HUES64 (cell line): ENCODE measurements around the gene TMPRSS2.

ENCODE experiments used
- H3K27ac ChIP-seq: 2 replicates; pipeline ENCODE4 v1.7.0; 2013; ENCODE audit warnings: low read depth, low read length, inconsistent platforms
- H3K27me3 ChIP-seq: 2 replicates; pipeline ENCODE4 v1.6.1; 2013; ENCODE audit warnings: mild to moderate bottlenecking, low read length; ENCODE audit not compliant: insufficient read depth
- H3K36me3 ChIP-seq: 2 replicates; pipeline ENCODE4 v1.6.1; 2013; ENCODE audit warnings: mild to moderate bottlenecking, low read length; ENCODE audit not compliant: insufficient read depth
- H3K4me1 ChIP-seq: 2 replicates; pipeline ENCODE4 v1.6.1; 2013; ENCODE audit warnings: mild to moderate bottlenecking, low read length, moderate library complexity; ENCODE audit not compliant: insufficient read depth
- H3K4me3 ChIP-seq: 2 replicates; pipeline ENCODE4 v1.5.1; 2013; ENCODE audit warnings: mild to moderate bottlenecking, low read length, moderate library complexity
- H3K9ac ChIP-seq: 2 replicates; pipeline ENCODE4 v1.6.1; 2013; ENCODE audit warnings: mild to moderate bottlenecking, low read depth, low read length
- H3K9me3 ChIP-seq: 2 replicates; pipeline ENCODE4 v1.6.1; 2013; ENCODE audit warnings: low read depth, low read length; ENCODE audit not compliant: insufficient read depth
- WGBS: fragments of 150-250, 120-280 bp; methylation state at CpG from one replicate; pipeline ENCODE4 v1.1.7; 2013; ENCODE audit warnings: missing lambda C conversion rate; 5-methylcytosine and 5-hydroxymethylcytosine counted together

TMPRSS2 gene

DNA sequence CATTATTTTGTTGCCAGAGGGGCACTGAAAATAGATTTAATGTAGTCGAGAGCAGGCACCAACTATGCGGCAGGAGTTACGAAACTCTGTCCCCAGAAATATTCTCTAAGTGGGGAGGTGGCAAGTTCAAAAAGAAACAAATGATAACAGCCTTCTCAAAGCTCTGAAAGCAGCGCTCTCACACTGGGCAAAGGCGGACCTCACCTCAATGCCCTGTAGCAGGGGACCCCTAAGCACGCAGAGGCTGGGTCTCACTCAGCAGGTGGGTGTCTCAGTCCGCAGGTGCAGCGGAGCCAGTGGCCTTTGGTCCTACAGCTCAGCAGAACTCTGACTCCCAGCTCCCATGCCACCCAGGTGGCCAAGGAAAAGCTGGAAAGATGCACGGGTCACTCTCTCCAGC lies 21.8 kb upstream of the TMPRSS2 start:
- Histone ChIP-seq H3K27me3 (no peaks in the 10 kb centered on the region), H3K4me3 (no peak overlapping the region), H3K27ac (no peak overlapping the region), H3K9me3 (no peaks in the 10 kb centered on the region), H3K9ac (no peak overlapping the region), H3K36me3 (no peaks in the 10 kb centered on the region), H3K4me1 (peaks cover 6% of the 10 kb centered on the region; the same call in 1 of the 2 replicates)
- 82% methylated on average over 9 of the region's 9 CpGs for WGBS

DNA sequence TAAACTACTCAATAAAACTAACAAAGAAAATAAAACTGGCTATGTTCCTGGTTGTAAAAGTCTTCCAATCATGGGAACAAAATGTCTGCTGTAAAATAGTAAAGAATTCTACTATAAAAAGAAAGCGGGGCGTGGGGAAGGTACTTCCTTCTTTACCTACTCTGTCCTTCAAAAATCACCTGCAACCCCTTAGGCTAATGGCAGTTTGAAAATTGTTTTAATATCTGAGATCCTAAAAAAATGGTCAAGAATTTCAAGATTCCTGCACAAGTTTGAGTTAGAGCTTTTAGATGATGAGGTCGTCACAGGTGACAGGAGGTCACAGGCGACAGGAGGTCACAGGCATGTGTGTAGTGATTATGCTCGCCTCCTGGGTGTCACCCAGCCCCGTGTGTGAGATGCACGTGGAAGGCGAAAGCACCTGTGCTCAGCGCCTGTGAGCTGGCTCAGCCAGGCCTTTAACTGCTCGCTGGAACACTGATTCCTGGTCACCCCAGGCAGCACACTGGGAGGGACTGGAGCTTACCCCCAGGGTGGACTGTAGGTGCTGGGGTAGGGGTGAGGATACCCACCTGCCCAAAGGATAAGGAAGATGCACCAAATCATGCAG lies 18.6 kb upstream of the TMPRSS2 start:
- no peaks in the 10 kb centered on the region for H3K36me3 ChIP-seq
- H3K4me1 ChIP-seq, result peaks cover 6% of the 10 kb centered on the region; the same call in 1 of the 2 replicates
- no peak overlapping the region for H3K9ac ChIP-seq
- no peak overlapping the region for H3K4me3 ChIP-seq
- H3K9me3 ChIP-seq, result no peaks in the 10 kb centered on the region
- WGBS, result 88% methylated on average over 8 of the region's 10 CpGs
- H3K27ac ChIP-seq, result no peak overlapping the region
- H3K27me3 ChIP-seq, result no peaks in the 10 kb centered on the region

DNA sequence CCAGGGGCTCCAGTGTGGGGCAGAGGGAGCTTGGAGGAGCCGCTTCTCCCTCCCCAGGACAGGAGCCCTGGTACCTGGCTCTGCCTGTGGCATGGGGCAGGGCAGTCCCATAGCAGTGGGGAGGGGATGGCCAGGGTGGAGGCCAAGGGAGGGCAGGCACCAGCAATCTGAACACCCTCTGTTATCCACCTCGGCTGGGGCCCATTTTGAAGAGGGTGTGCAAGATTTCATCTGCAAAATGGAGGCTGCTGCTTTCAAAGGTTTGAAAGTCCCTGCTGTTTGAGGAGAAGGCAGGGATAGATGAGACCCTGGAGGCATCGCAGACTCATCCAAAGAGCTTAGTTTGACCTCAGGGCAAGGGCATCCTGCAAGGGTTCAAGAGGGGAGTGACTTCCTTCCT lies 15.2 kb upstream of the TMPRSS2 start:
- Histone ChIP-seq H3K9ac (no peak overlapping the region), H3K4me3 (no peak overlapping the region), H3K9me3 (0 out of 2 replicates have a peak, but pooled peaks cover 4% of the 10 kb centered on the region), H3K4me1 (no peaks in the 10 kb centered on the region), H3K27ac (no peak overlapping the region), H3K27me3 (no peaks in the 10 kb centered on the region), H3K36me3 (no peaks in the 10 kb centered on the region)
- 95% methylated on average over 3 of the region's 3 CpGs for WGBS

DNA sequence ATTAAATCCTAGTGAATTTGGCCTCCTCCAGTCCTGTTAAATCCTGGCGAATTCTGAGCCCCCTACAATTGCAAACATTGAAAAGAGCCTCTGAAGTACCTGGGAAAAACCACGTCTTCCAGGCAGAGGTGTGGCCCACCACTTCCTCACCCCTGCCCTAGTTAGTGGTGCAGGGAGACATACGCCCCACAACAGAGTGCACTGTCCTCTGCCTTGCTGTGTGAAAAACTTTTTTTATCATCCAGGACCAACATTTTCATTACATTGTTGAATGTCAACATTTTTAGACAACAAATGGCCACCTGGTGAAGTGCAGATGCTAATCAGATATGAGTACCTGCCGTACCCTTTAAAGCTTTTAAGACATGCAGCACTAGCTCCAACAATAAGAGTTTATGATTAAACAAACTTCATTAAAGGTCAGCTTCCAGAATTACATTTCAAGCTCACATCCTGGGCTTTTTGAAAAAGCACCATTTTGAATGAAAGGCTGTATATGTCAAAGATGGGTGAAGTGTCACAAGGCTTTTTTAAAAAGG lies 13.6 kb upstream of the TMPRSS2 start:
- Histone ChIP-seq H3K27ac (no peak overlapping the region), H3K36me3 (no peaks in the 10 kb centered on the region), H3K9me3 (0 out of 2 replicates have a peak, but pooled peaks cover 6% of the 10 kb centered on the region), H3K27me3 (no peaks in the 10 kb centered on the region), H3K9ac (no peak overlapping the region), H3K4me1 (no peaks in the 10 kb centered on the region), H3K4me3 (no peak overlapping the region)
- WGBS, result 79% methylated on average over 4 of the region's 4 CpGs

DNA sequence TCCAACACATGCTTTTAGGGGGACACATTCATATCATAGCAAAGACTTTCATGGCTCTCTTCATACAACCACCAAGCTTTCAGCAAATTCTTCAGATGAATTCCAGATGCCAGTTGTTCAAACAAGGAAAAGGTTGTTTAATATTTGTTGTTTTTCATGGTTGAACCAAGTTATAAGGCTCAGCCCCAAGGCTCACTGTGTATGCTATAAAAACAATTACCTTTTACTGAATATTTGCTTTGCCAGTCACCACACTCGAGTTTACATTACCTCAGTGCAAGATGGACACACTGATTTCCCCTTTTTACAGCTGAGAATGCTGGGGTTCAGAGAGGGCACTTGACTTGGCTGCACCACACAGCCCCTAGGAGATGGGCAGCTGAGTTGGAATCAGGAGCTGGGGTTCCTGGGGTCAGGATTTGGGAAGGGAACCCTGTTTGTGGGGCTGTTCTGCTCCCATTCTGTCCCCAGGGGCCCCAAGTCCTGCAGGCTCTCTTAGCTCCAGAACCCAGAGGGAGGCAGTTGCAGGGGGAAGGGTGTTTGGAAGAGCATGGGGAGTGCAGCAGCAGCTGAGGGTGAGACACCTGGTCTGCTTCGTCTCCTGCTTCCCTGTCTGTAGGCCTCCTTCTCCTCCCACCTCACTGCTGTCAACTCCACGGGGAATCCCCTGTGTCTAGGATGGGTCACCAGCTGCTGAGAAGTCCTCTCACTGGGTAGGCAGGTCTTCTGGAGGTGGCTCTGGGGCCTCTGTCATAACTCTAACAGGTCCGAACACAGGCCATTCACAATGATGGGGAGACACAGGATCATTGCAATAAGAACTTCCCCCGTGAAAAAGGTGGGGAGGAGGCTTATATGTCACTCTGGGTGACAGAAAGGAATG lies 12.8 kb upstream of the TMPRSS2 start:
- Histone ChIP-seq H3K9ac (no peak overlapping the region), H3K4me3 (no peak overlapping the region), H3K27me3 (no peaks in the 10 kb centered on the region), H3K9me3 (0 out of 2 replicates have a peak, but pooled peaks cover 13% of the 10 kb centered on the region), H3K4me1 (no peaks in the 10 kb centered on the region), H3K36me3 (no peaks in the 10 kb centered on the region), H3K27ac (no peak overlapping the region)
- WGBS, result 78% methylated on average over 5 of the region's 5 CpGs

DNA sequence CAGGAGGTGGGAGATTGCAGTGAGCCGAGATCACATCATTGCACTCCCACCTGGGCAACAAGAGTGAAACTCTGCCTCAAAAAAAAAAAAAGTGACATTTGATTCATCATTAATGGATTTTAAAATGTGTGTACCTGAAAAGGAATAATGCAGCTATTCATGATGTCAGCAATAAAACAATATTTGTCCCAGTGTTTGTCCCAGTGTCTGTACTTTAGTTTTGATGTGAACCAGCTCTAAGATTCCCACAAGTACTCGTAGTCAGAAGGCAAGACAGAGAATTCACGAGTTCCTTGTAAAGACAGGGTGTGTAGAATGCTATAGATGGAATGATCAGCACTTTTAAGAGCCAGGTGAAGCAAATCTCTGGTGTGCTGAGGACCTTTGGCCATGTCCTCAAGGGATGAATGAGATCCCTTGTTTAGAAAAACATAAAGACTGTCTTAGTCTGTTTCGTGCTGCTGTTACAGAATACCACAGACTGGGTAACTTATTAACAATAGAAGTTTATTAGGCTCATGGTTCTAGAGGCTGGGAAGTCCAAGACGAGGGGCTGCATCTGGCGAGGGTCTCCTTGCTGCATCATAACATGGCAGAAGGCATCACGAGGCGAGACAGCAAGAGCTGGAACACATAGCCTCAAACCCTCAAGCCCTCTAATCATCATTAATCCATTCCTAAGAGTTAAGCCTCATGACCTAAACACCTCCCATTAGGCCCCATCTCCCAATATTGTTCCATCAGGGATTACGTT lies 12.0 kb upstream of the TMPRSS2 start:
- Histone ChIP-seq H3K4me1 (no peaks in the 10 kb centered on the region), H3K4me3 (no peak overlapping the region), H3K9me3 (0 out of 2 replicates have a peak, but pooled peaks cover 13% of the 10 kb centered on the region), H3K27ac (no peak overlapping the region), H3K36me3 (no peaks in the 10 kb centered on the region), H3K27me3 (no peaks in the 10 kb centered on the region), H3K9ac (no peak overlapping the region)
- 93% methylated on average over 9 of the region's 9 CpGs for WGBS

DNA sequence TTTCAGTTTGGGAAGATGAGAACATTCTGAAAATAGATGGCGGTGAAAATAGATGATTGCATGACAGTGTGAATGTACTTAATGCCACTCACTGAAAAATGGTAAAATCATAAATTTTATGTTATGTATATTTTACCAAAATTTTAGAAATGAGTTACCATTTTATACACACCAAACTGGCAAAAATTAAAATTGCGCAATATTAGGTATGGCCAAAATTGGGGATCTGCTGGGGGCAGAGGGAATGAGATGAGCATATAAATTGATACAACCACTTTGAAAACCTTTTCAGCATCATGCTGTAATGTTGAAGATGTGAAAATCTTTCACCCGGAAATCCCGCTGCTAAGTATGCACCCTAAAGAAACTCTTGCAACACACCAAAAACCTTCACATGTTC lies 10.8 kb upstream of the TMPRSS2 start:
- 98% methylated on average over 3 of the region's 4 CpGs for WGBS

DNA sequence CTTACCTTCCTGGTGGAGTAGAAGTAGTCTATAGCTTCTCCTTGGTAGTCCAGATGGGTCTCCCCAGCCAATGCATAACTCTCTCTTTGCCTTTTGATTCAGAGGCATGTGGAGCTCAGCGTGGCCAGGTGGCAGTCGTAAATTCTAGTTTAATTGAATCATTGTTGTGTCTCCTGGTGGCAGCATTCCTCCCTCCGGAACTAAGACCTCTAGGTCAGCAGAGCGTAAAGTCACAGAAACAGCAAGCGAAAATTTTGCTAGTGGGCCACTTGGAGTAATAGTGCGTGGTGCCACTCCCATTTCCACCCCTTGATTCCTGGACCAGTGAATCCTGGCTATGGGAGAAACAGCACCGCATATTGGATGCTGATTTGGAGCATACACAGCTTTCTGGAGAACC lies 3.9 kb upstream of the TMPRSS2 start:
- no peak overlapping the region for H3K9ac ChIP-seq
- peaks cover 30% of the 10 kb centered on the region for H3K27me3 ChIP-seq
- H3K4me1 ChIP-seq, result 0 out of 2 replicates have a peak, but pooled peaks cover 3% of the 10 kb centered on the region
- no peaks in the 10 kb centered on the region for H3K36me3 ChIP-seq
- no peak overlapping the region for H3K27ac ChIP-seq
- 86% methylated on average over 7 of the region's 7 CpGs for WGBS
- H3K9me3 ChIP-seq, result 0 out of 2 replicates have a peak, but pooled peaks cover 9% of the 10 kb centered on the region
- no peak overlapping the region for H3K4me3 ChIP-seq

More for the DNA sequence above, 10.8 kb upstream of the TMPRSS2 start:
- no peak overlapping the region for H3K4me3 ChIP-seq
- no peak overlapping the region for H3K27ac ChIP-seq
- H3K9ac ChIP-seq, result no peak overlapping the region
- H3K36me3 ChIP-seq, result no peaks in the 10 kb centered on the region
- no peaks in the 10 kb centered on the region for H3K27me3 ChIP-seq
- H3K4me1 ChIP-seq, result no peaks in the 10 kb centered on the region
- 0 out of 2 replicates have a peak, but pooled peaks cover 13% of the 10 kb centered on the region for H3K9me3 ChIP-seq

DNA sequence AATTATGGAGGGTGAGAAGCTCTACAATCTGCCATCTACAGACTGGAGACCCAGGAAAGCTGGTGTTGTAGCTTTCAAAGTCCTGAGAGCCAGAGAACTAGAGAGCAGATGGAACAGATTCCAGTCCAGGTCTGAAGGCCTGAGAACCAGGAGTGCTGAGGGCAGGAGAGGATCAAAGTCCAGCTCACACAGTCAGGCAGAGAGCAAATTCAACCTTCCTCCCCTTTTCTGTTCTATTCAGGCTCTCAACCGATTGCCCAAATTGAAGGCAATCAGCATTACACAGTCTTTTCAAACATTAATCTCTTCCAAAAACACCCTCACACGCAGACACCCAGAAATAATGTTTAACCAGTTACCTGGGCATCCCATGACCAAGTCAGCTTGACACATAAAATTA lies 2.5 kb upstream of the TMPRSS2 start:
- no peak overlapping the region for H3K9ac ChIP-seq
- H3K4me1 ChIP-seq, result peaks cover 8% of the 10 kb centered on the region; the same call in 1 of the 2 replicates
- WGBS, result 22% methylated on average over 2 of the region's 2 CpGs
- no peak overlapping the region for H3K4me3 ChIP-seq
- H3K27ac ChIP-seq, result no peak overlapping the region
- H3K27me3 ChIP-seq, result peaks cover 43% of the 10 kb centered on the region
- H3K36me3 ChIP-seq, result no peaks in the 10 kb centered on the region
- H3K9me3 ChIP-seq, result no peaks in the 10 kb centered on the region

DNA sequence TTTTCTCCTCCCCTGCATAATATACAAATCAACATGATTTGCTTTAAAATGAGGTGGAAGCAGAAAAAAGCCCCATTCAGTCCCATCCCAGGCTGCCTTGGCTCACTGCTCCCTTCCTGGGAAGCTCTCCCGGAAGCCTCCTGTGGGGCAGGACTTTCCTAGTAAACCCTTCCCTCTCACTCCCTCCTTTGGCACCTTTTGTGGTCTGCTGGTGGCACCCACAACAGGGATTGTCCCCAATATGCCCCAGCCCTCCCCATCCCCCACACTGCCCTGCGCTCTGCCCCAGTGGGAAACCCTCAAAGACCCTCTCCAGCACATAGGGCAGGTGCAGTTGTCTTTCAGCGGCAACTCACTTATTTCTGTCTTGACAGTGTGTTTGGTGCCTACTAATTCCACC lies 1.8 kb upstream of the TMPRSS2 start:
- Histone ChIP-seq H3K9ac (no peak overlapping the region), H3K4me3 (no peak overlapping the region), H3K36me3 (no peaks in the 10 kb centered on the region), H3K27ac (no peak overlapping the region), H3K4me1 (peaks cover 8% of the 10 kb centered on the region; the same call in 1 of the 2 replicates), H3K9me3 (no peaks in the 10 kb centered on the region), H3K27me3 (peaks cover 51% of the 10 kb centered on the region)
- 58% methylated on average over 3 of the region's 3 CpGs for WGBS
